Measurements from ENCODE around the gene ACP2. TPM values are rescaled to one million over a fixed set of nuclear protein-coding genes. Genes with fewer than 3 reads are reported as not detected.

Gene ACP2
- total RNA-seq, 4 donors from 2014 or later: 20.4 to 38.0 (median 26.5) TPM

GRCh38 chr11:47278769-47279168 lies 30.2 kb upstream of the ACP2 start:
- TF ChIP-seq, protein P1, sequence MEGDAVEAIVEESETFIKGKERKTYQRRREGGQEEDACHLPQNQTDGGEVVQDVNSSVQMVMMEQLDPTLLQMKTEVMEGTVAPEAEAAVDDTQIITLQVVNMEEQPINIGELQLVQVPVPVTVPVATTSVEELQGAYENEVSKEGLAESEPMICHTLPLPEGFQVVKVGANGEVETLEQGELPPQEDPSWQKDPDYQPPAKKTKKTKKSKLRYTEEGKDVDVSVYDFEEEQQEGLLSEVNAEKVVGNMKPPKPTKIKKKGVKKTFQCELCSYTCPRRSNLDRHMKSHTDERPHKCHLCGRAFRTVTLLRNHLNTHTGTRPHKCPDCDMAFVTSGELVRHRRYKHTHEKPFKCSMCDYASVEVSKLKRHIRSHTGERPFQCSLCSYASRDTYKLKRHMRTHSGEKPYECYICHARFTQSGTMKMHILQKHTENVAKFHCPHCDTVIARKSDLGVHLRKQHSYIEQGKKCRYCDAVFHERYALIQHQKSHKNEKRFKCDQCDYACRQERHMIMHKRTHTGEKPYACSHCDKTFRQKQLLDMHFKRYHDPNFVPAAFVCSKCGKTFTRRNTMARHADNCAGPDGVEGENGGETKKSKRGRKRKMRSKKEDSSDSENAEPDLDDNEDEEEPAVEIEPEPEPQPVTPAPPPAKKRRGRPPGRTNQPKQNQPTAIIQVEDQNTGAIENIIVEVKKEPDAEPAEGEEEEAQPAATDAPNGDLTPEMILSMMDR (IDR thresholded peaks at IDR 0.05): no peak
- TF ChIP-seq POLR2A (IDR thresholded peaks at IDR 0.05): no peak
- Histone ChIP-seq H3K4me1 (no peaks in the 10 kb centered on the region), H3K9me3 (no peaks in the 10 kb centered on the region), H3K36me3 (peaks cover 46 to 100% (median 71%) of the 10 kb centered on the region in 3 donors), H3K4me3 (no peak overlapping the region), H3K27me3 (no peaks in the 10 kb centered on the region), H3K27ac (no peak overlapping the region)
- 87 to 88% methylated on average over 4 of the region's 4 CpGs for WGBS, 2 donors
- DNase-seq: no peak
- intact Hi-C loops (cut with DNase I): no loop called here

- H3K27me3 ChIP-seq: no peaks in the 10 kb centered on the region
- no peak overlapping the region for H3K4me3 ChIP-seq
- H3K36me3 ChIP-seq: peaks cover 40 to 97% (median 65%) of the 10 kb centered on the region in 3 donors
- TF ChIP-seq, protein P1 (IDR thresholded peaks at IDR 0.05): no peak
- no peak for TF ChIP-seq POLR2A (IDR thresholded peaks at IDR 0.05)
- H3K4me1 ChIP-seq: peaks cover 0 to 2% (median 0%) of the 10 kb centered on the region in 3 donors
- H3K27ac ChIP-seq: no peak overlapping the region
- WGBS, 2 donors: 76 to 85% methylated on average over 3 of the region's 3 CpGs
- intact Hi-C loops (cut with DNase I): no loop called here
- H3K9me3 ChIP-seq: no peaks in the 10 kb centered on the region
- DNase-seq: no peak
Measured at GRCh38 chr11:47278058-47278457, 29.4 kb upstream of the ACP2 start.

DNA sequence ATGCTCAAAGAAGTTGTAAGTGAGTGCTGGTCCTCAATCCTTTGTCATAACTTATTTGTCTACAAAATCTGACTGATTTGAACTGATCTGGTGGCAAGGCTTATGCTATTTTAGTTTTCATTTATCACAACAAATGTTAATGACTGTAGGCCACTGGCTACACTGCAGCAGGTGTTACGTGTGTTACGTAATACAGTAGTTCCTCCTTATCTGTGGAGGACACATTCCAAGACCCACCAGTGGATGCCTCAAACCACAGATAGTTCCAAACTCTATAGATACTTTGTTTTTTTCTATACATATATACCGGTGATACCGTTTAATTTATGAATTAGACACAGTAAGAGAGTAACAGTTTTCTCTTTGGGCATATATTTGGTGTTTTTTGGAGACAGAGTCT lies 28.3 kb upstream of the ACP2 start:
- intact Hi-C loops (cut with DNase I): no loop called here
- TF ChIP-seq, protein P1 (IDR thresholded peaks at IDR 0.05): no peak
- no peak for TF ChIP-seq POLR2A (IDR thresholded peaks at IDR 0.05)
- Histone ChIP-seq H3K27me3 (no peaks in the 10 kb centered on the region), H3K9me3 (no peaks in the 10 kb centered on the region), H3K36me3 (peaks cover 33 to 85% (median 55%) of the 10 kb centered on the region in 3 donors), H3K4me1 (peaks cover 0 to 13% (median 5%) of the 10 kb centered on the region in 3 donors), H3K4me3 (no peak overlapping the region), H3K27ac (no peak overlapping the region)
- no peak for DNase-seq
- 83 to 95% methylated on average over 4 of the region's 4 CpGs for WGBS, 2 donors

GRCh38 chr11:47274495-47275235 lies 26.1 kb upstream of the ACP2 start:
- Histone ChIP-seq H3K27ac (no peak overlapping the region), H3K36me3 (peaks cover 22 to 63% (median 43%) of the 10 kb centered on the region in 3 donors), H3K4me3 (no peak overlapping the region), H3K27me3 (no peaks in the 10 kb centered on the region), H3K9me3 (no peaks in the 10 kb centered on the region), H3K4me1 (peaks cover 0 to 33% (median 14%) of the 10 kb centered on the region in 3 donors)
- intact Hi-C loops (cut with DNase I): no loop called here
- TF ChIP-seq, protein P1 (IDR thresholded peaks at IDR 0.05): no peak
- TF ChIP-seq POLR2A (IDR thresholded peaks at IDR 0.05): no peak
- WGBS, 2 donors: 92 to 94% methylated on average over 8 to 15 of the region's 28 CpGs
- no peak for DNase-seq

GRCh38 chr11:47272706-47273105 lies 24.1 kb upstream of the ACP2 start:
- peaks cover 8 to 50% (median 25%) of the 10 kb centered on the region in 3 donors for H3K4me1 ChIP-seq
- no peak overlapping the region for H3K4me3 ChIP-seq
- no peak for TF ChIP-seq POLR2A (IDR thresholded peaks at IDR 0.05)
- TF ChIP-seq, protein P1 (IDR thresholded peaks at IDR 0.05): no peak
- peaks cover 15 to 43% (median 28%) of the 10 kb centered on the region in 3 donors for H3K36me3 ChIP-seq
- H3K27ac ChIP-seq: no peak overlapping the region
- H3K9me3 ChIP-seq: no peaks in the 10 kb centered on the region
- no peaks in the 10 kb centered on the region for H3K27me3 ChIP-seq
- intact Hi-C loops (cut with DNase I): no loop called here
- 0% methylated on average over 1 of the region's 1 CpG for WGBS, 2 donors
- DNase-seq: no peak

Data from esophagus squamous epithelium (tissue), 5 donors.